IMR-90 (cell line): ENCODE data around the gene RTN4RL2. TPM values are rescaled to one million over a fixed set of nuclear protein-coding genes. Genes with fewer than 3 reads are reported as not detected.

Source experiments
- ATAC-seq: fragments of 200-7000 bp; cut with Tn5 transposase; 2 replicates; pipeline ENCODE4 v1.9.1; 2020; ENCODE audit warnings: low read depth, mild to moderate bottlenecking, moderate library complexity
- BruUV-seq: library from RNA; stranded (reverse); fragments of 400-500 nt; replicated peaks from 2 replicates; lab custom pipeline; 2021; lab: Mats Ljungman, UMichigan
- CTCF ChIA-PET: fragments of 300-600 bp; formaldehyde crosslinking; extraction: SDS; loops from one replicate; lab custom pipeline; 2021; ENCODE audit warnings: antibody characterized with exemption; lab: Yijun Ruan, JAX
- POLR2A ChIA-PET: fragments of 300-600 bp; sonication (Branson Sonifier 250); formaldehyde crosslinking; loops from one replicate; lab custom pipeline; 2022; ENCODE audit warnings: antibody characterized with exemption; ENCODE audit not compliant: unreplicated experiment; lab: Charles Lee
- DNase-seq: peaks from one replicate; pipeline ENCODE4 v3.0.0; 2013
- H2AFZ ChIP-seq: replicated peaks from 2 replicates; pipeline ENCODE3; 2013; ENCODE audit warnings: low read length, mild to moderate bottlenecking; ENCODE audit not compliant: poor library complexity
- H2AK5ac ChIP-seq: 2 replicates; pipeline ENCODE4 v1.6.1; 2013; ENCODE audit warnings: low read depth, low read length, inconsistent platforms
- H2AK9ac ChIP-seq: replicated peaks from 2 replicates; pipeline ENCODE3; 2013; ENCODE audit warnings: mild to moderate bottlenecking, low read depth, low read length, moderate library complexity; ENCODE audit not compliant: poor library complexity
- H2BK120ac ChIP-seq: 2 replicates; pipeline ENCODE4 v1.6.1; 2013; ENCODE audit warnings: low read depth, low read length, inconsistent platforms
- H2BK15ac ChIP-seq: 3 replicates; pipeline ENCODE4 v1.6.1; 2013; ENCODE audit warnings: low read depth, low read length, inconsistent platforms
- H2BK20ac ChIP-seq: 2 replicates; pipeline ENCODE4 v1.6.1; 2013; ENCODE audit warnings: low read depth, mild to moderate bottlenecking, inconsistent platforms, low read length, moderate library complexity
- H2BK5ac ChIP-seq: 2 replicates; pipeline ENCODE4 v1.6.1; 2013; ENCODE audit warnings: mild to moderate bottlenecking, low read depth, low read length, inconsistent platforms; ENCODE audit not compliant: poor library complexity, severe bottlenecking
- H3K14ac ChIP-seq: replicated peaks from 2 replicates; pipeline ENCODE4 v1.6.1; 2013; ENCODE audit warnings: low read depth, low read length, inconsistent platforms
- H3K18ac ChIP-seq: 2 replicates; pipeline ENCODE4 v1.6.1; 2013; ENCODE audit warnings: low read depth, low read length, control low read depth
- H3K23ac ChIP-seq: 2 replicates; pipeline ENCODE4 v1.6.1; 2013; ENCODE audit warnings: low read depth, low read length, inconsistent platforms
- H3K27ac ChIP-seq: 2 replicates; pipeline ENCODE4 v1.5.1; 2013; ENCODE audit warnings: mild to moderate bottlenecking, control low read depth, low read length; ENCODE audit not compliant: insufficient read depth
- H3K27me3 ChIP-seq: 2 replicates; pipeline ENCODE4 v1.6.1; 2013; ENCODE audit warnings: low read length; ENCODE audit not compliant: control insufficient read depth, insufficient read depth
- H3K36me3 ChIP-seq: 2 replicates; pipeline ENCODE4 v1.6.1; 2013; ENCODE audit warnings: low read length, mixed read lengths; ENCODE audit not compliant: control insufficient read depth, insufficient read depth
- H3K4ac ChIP-seq: 2 replicates; pipeline ENCODE4 v1.6.1; 2013; ENCODE audit warnings: low read depth, low read length, inconsistent platforms
- H3K4me1 ChIP-seq: 2 replicates; pipeline ENCODE4 v1.6.1; 2013; ENCODE audit warnings: low read length, mixed read lengths; ENCODE audit not compliant: control insufficient read depth, insufficient read depth
- H3K4me2 ChIP-seq: 2 replicates; pipeline ENCODE4 v1.6.1; 2013; ENCODE audit warnings: low read depth, mild to moderate bottlenecking, control low read depth, low read length, moderate library complexity
- H3K4me3 ChIP-seq: 2 replicates; pipeline ENCODE4 v1.5.1; 2013; ENCODE audit warnings: low read depth, mild to moderate bottlenecking, control low read depth, low read length, moderate library complexity; ENCODE audit not compliant: insufficient read depth
- H3K56ac ChIP-seq: 2 replicates; pipeline ENCODE4 v1.6.1; 2013; ENCODE audit warnings: low read length, inconsistent platforms; ENCODE audit not compliant: insufficient read depth; ENCODE audit errors: extremely low read depth
- H3K79me1 ChIP-seq, 2 experiments: 2 replicates each; pipeline ENCODE4 v1.6.1; 2013; ENCODE audit warnings: low read length in 2 of 2, inconsistent platforms in 1 of 2, low read depth in 1 of 2
- H3K9ac ChIP-seq: 2 replicates; pipeline ENCODE4 v1.6.1; 2013; ENCODE audit warnings: low read depth, low read length, control low read depth
- H3K9me1 ChIP-seq: 2 replicates; pipeline ENCODE4 v1.6.1; 2013; ENCODE audit warnings: low read length, inconsistent platforms; ENCODE audit not compliant: insufficient read depth
- H3K9me3 ChIP-seq: 2 replicates; pipeline ENCODE4 v1.6.1; 2013; ENCODE audit warnings: low read length; ENCODE audit not compliant: control insufficient read depth, insufficient read depth
- H4K20me1 ChIP-seq: 2 replicates; pipeline ENCODE4 v1.6.1; 2013; ENCODE audit warnings: low read length, inconsistent platforms; ENCODE audit not compliant: insufficient read depth
- H4K5ac ChIP-seq: 2 replicates; pipeline ENCODE4 v1.6.1; 2013; ENCODE audit warnings: mild to moderate bottlenecking, low read depth, low read length, control low read depth
- H4K8ac ChIP-seq, 2 experiments: 2 replicates each; pipeline ENCODE4 v1.6.1; 2013; ENCODE audit warnings: low read depth in 2 of 2, low read length in 2 of 2, control low read depth in 1 of 2, inconsistent platforms in 1 of 2
- H4K91ac ChIP-seq: 2 replicates; pipeline ENCODE4 v1.6.1; 2013; ENCODE audit warnings: low read depth, low read length, inconsistent platforms; ENCODE audit not compliant: insufficient read depth
- BHLHE40 ChIP-seq: fragments of 150-350 bp; IDR thresholded peaks from 2 replicates; pipeline ENCODE4 v1.6.1; 2016; ENCODE audit warnings: mild to moderate bottlenecking, low read depth, low read length
- CEBPB ChIP-seq: IDR thresholded peaks from 2 replicates; pipeline ENCODE4 v1.6.1; 2012; ENCODE audit warnings: low read depth, low read length, improper control_type of control experiment
- CHD1 ChIP-seq: IDR thresholded peaks from 2 replicates; pipeline ENCODE4 v1.6.1; 2012; ENCODE audit warnings: low read depth, low read length, improper control_type of control experiment
- FOS ChIP-seq: fragments of 150-350 bp; IDR thresholded peaks from 2 replicates; pipeline ENCODE4 v1.6.1; 2016; ENCODE audit warnings: low read depth, low read length
- MAFK ChIP-seq: IDR thresholded peaks from 2 replicates; pipeline ENCODE4 v1.6.1; 2012; ENCODE audit warnings: low read depth, low read length, improper control_type of control experiment
- MAZ ChIP-seq: IDR thresholded peaks from 2 replicates; pipeline ENCODE4 v1.6.1; 2012; ENCODE audit warnings: low read depth, mild to moderate bottlenecking, low read length, improper control_type of control experiment, moderate library complexity, borderline replicate concordance
- MXI1 ChIP-seq: IDR thresholded peaks from 2 replicates; pipeline ENCODE4 v1.6.1; 2012; ENCODE audit warnings: low read depth, mild to moderate bottlenecking, low read length, moderate library complexity, borderline replicate concordance
- NFE2L2 ChIP-seq: fragments of 150-350 bp; IDR thresholded peaks from 2 replicates; pipeline ENCODE4 v1.6.1; 2016; ENCODE audit warnings: low read depth, mild to moderate bottlenecking, low read length
- RAD21 ChIP-seq: IDR thresholded peaks from 2 replicates; pipeline ENCODE4 v1.6.1; 2012; ENCODE audit warnings: low read length, improper control_type of control experiment
- RCOR1 ChIP-seq: IDR thresholded peaks from 2 replicates; pipeline ENCODE4 v1.6.1; 2012; ENCODE audit warnings: mild to moderate bottlenecking, low read length, improper control_type of control experiment; ENCODE audit not compliant: insufficient replicate concordance
- RFX5 ChIP-seq: IDR thresholded peaks from 2 replicates; pipeline ENCODE4 v1.8.0; 2012; ENCODE audit warnings: low read depth, mild to moderate bottlenecking, low read length, moderate library complexity
- SMC3 ChIP-seq: fragments of 150-350 bp; IDR thresholded peaks from 2 replicates; pipeline ENCODE4 v1.6.1; 2016; ENCODE audit warnings: low read depth, mild to moderate bottlenecking, antibody characterized with exemption, low read length, moderate library complexity
- WGBS, 2 experiments: methylation state at CpG; one replicate each; pipeline versions ENCODE4 v1.1.5 to v1.1.7; 2013; ENCODE audit warnings: missing lambda C conversion rate in 2 of 2; ENCODE audit not compliant: insufficient read length in 1 of 2; ENCODE audit errors: extremely low coverage in 2 of 2; 5-methylcytosine and 5-hydroxymethylcytosine counted together
- dilution Hi-C: fragments of 300-500 bp; cut with HindIII; formaldehyde crosslinking; loops from one replicate; pipeline ENCODE4 v1.14.3; 2018; ENCODE audit warnings: low sequenced_read_pairs; ENCODE audit not compliant: unreplicated experiment
- in situ Hi-C: fragments of 300-500 bp; cut with MboI; formaldehyde crosslinking; loops from 3 replicates; pipeline ENCODE4 v1.14.3; 2019; ENCODE audit warnings: low sequenced_read_pairs, inconsistent platforms, mixed read lengths
- intact Hi-C: fragments of 100-400 bp; cut with micrococcal nuclease; formaldehyde crosslinking; loops from 2 replicates; pipeline ENCODE4 v1.10.0; 2022
- polyA plus RNA-seq, 3 experiments: library from polyadenylated mRNA; depleted of rRNA; stranded (reverse); fragments of >200 nt; gene quantifications; 2 replicates each; pipeline ENCODE4 v1.2.3, GENCODE V29; 2012; ENCODE audit warnings: low replicate concordance in 1 of 3
- total RNA-seq: library from RNA; depleted of rRNA; stranded (reverse); fragments of >200 nt; gene quantifications from 2 replicates; pipeline ENCODE4 v1.2.3, GENCODE V29; 2012
- TF ChIP-seq, protein P1 (sequence below): conservative IDR thresholded peaks from 2 replicates; pipeline ENCODE4 v1.5.1; 2012; ENCODE audit warnings: mild to moderate bottlenecking, low read depth, low read length, improper control_type of control experiment

The RTN4RL2 gene
- total and polyA plus RNA-seq, 2 of the 4 experiments (the other 2 are of a cell fraction): 1.5 TPM; not detected in 1

GRCh38 chr11:57481915-57482781, 21.8 kb downstream of the RTN4RL2 start (continued):
- TF ChIP-seq RAD21 (no peak), SMC3 (no peak)

- no peaks in the 10 kb centered on the region for H3K79me1 ChIP-seq
- H3K4me2 ChIP-seq: peak overlapping the region; percentile 84
- no peaks in the 10 kb centered on the region for H3K9me1 ChIP-seq
- H3K56ac ChIP-seq: no peak overlapping the region
- H2BK5ac ChIP-seq: no peak overlapping the region
- no peaks in the 10 kb centered on the region for H3K4me1 ChIP-seq
- no peak overlapping the region for H2BK15ac ChIP-seq
- in situ Hi-C loops (loop anchor here (25.0 kb wide), 1 partner anchor 1029 kb away; the partner anchor contains the start of gene OR5B21), intact Hi-C loops (loop anchor here (2.0 kb wide), 1 partner anchor 138 kb away; no protein-coding TSS in a partner anchor), dilution Hi-C loops (no loop called here)
- ChIA-PET CTCF (interaction anchor here (0.5 to 1.9 kb wide), 7 partner anchors 10 to 1029 kb away, joined by 3 to 8 read pairs (median 3); partner anchors contain the start of gene RTN4RL2), POLR2A (no interaction called here)
- no peak overlapping the region for H3K18ac ChIP-seq
- DNase-seq: peak; percentile 21
- H4K20me1 ChIP-seq: no peaks in the 10 kb centered on the region
- H3K9me3 ChIP-seq: no peaks in the 10 kb centered on the region
- H2AK9ac ChIP-seq: peak overlapping the region; percentile 87
- H3K27me3 ChIP-seq: peaks cover 26% of the 10 kb centered on the region
- BruUV-seq: no TSS peak
- H2AK5ac ChIP-seq: no peak overlapping the region
- peak overlapping the region in 1 of 2 experiments; percentile 27; a peak in 2 of 4 replicates for H4K8ac ChIP-seq
- no peak overlapping the region; the same call in 1 of the 2 replicates for H3K4ac ChIP-seq
- peaks cover 17% of the 10 kb centered on the region; the same call in 1 of the 2 replicates for H3K36me3 ChIP-seq
- H2BK20ac ChIP-seq: no peak overlapping the region
- WGBS, 2 experiments: 0% methylated on average over 5 of the region's 52 CpGs; no CpG with 5 or more reads in 1 of the 2 experiments
- no peak overlapping the region for H2BK120ac ChIP-seq
- ATAC-seq: peak; percentile 76
- no peak overlapping the region for H3K9ac ChIP-seq
- H2AFZ ChIP-seq: peak overlapping the region; percentile 85
- no peak overlapping the region for H4K91ac ChIP-seq
- no peak overlapping the region for H4K5ac ChIP-seq
- no peak overlapping the region for H3K27ac ChIP-seq
- H3K4me3 ChIP-seq: peak overlapping the region; percentile 35
- H3K23ac ChIP-seq: no peak overlapping the region
- H3K14ac ChIP-seq: no peak overlapping the region
- no peak for TF ChIP-seq MAFK
- no peak for TF ChIP-seq CEBPB
- peak; percentile 75; the same call in 1 of the 2 replicates for TF ChIP-seq MXI1
- TF ChIP-seq RCOR1: no peak
- TF ChIP-seq CHD1: no peak
- peak; percentile 90 for TF ChIP-seq BHLHE40
- no peak for TF ChIP-seq RFX5
- TF ChIP-seq MAZ: peak; percentile 93; the same call in 1 of the 2 replicates
- TF ChIP-seq FOS: no peak
- no peak for TF ChIP-seq NFE2L2
- TF ChIP-seq, protein P1, sequence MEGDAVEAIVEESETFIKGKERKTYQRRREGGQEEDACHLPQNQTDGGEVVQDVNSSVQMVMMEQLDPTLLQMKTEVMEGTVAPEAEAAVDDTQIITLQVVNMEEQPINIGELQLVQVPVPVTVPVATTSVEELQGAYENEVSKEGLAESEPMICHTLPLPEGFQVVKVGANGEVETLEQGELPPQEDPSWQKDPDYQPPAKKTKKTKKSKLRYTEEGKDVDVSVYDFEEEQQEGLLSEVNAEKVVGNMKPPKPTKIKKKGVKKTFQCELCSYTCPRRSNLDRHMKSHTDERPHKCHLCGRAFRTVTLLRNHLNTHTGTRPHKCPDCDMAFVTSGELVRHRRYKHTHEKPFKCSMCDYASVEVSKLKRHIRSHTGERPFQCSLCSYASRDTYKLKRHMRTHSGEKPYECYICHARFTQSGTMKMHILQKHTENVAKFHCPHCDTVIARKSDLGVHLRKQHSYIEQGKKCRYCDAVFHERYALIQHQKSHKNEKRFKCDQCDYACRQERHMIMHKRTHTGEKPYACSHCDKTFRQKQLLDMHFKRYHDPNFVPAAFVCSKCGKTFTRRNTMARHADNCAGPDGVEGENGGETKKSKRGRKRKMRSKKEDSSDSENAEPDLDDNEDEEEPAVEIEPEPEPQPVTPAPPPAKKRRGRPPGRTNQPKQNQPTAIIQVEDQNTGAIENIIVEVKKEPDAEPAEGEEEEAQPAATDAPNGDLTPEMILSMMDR: peak; percentile 78
These were observed 22.6 kb downstream of the RTN4RL2 start for GRCh38 chr11:57482782-57483561.
